Duodenal mucosa (tissue), 2 donors: ENCODE measurements around the gene KCNJ5.

ENCODE experiments used
- H3K27ac ChIP-seq: one replicate; pipeline ENCODE4 v1.7.0; 2013; ENCODE audit warnings: low read depth, low read length
- H3K27me3 ChIP-seq, 2 donors: one replicate each; pipeline ENCODE4 v1.7.0; 2013; ENCODE audit warnings: low read length in 2 of 2, control low read depth in 1 of 2; ENCODE audit not compliant: insufficient read depth in 2 of 2, control insufficient read depth in 1 of 2
- H3K36me3 ChIP-seq, 2 donors: one replicate each; pipeline ENCODE4 v1.7.0; 2013; ENCODE audit warnings: low read length in 2 of 2, control low read depth in 1 of 2; ENCODE audit not compliant: insufficient read depth in 2 of 2, control insufficient read depth in 1 of 2
- H3K4me1 ChIP-seq, 2 donors: one replicate each; pipeline ENCODE4 v1.7.0; 2013; ENCODE audit warnings: low read length in 2 of 2, control low read depth in 1 of 2; ENCODE audit not compliant: insufficient read depth in 2 of 2, control insufficient read depth in 1 of 2
- H3K4me3 ChIP-seq, 2 donors: one replicate each; pipeline ENCODE4 v1.7.0; 2013; ENCODE audit warnings: low read length in 2 of 2, low read depth in 1 of 2
- H3K9ac ChIP-seq, 2 donors: one replicate each; pipeline ENCODE4 v1.7.0; 2013; ENCODE audit warnings: low read length in 2 of 2, low read depth in 1 of 2
- H3K9me3 ChIP-seq, 2 donors: one replicate each; pipeline ENCODE4 v1.7.0; 2013; ENCODE audit warnings: low read length in 2 of 2, control low read depth in 1 of 2; ENCODE audit not compliant: control insufficient read depth in 1 of 2

KCNJ5 gene

DNA sequence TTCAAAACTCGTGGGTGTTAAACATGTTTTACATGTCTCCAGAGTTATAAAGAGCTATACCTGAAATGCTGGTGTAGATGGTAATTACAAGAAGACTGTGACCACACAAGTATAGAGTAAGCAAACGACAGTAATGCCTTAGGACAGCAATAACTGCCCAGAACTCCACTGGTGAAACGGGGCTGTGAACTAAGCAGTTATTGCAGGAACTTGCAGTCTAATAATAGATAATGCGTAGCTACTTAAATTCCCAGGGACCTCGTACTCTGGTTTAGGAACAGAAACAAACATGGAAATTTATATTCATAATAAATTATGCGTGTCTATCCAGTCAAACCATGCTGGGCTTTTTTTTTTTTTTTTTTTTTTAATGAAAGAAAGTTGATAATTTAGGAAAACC, 76.4 kb downstream of the KCNJ5 start:
- Histone ChIP-seq H3K9me3 (no peaks in the 10 kb centered on the region), H3K36me3 (peaks cover 39 to 57% of the 10 kb centered on the region in 2 donors), H3K27me3 (no peaks in the 10 kb centered on the region), H3K9ac (no peak overlapping the region), H3K4me3 (no peak overlapping the region), H3K4me1 (peaks cover 5% of the 10 kb centered on the region in 2 donors), H3K27ac (no peak overlapping the region)

DNA sequence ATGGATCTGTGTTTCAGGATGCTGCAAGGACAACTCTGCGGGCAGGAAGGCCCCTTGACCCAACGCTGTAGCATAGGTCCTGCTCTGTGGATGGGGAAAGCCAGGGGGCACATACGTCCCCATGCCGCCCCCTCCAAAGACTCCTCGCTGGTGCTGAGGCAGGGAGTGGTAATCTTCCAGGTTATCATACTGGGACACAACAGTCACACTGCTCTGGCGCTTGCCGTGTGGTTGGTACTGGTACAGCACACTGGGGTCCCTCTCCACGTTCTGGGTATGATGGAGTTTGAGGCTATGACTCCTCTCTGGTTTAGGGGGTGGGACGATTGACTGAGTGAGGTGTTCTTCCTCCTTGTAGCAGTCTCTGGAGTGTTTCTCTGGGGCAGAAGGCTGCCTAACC, 77.8 kb downstream of the KCNJ5 start:
- no peaks in the 10 kb centered on the region for H3K27me3 ChIP-seq
- H3K9me3 ChIP-seq = no peaks in the 10 kb centered on the region
- H3K27ac ChIP-seq = no peak overlapping the region
- no peak overlapping the region for H3K4me3 ChIP-seq
- H3K9ac ChIP-seq = no peak overlapping the region
- peaks cover 51 to 68% of the 10 kb centered on the region in 2 donors for H3K36me3 ChIP-seq
- H3K4me1 ChIP-seq = peaks cover 5% of the 10 kb centered on the region in 2 donors
